Measurements from ENCODE around the gene PCDHGA7.
"Not testable (repeated sequence)": the region's sequence is repeated elsewhere in the genome, so short reads cannot be mapped to it uniquely, and the experiment has no call there.

- TF ChIP-seq, protein P1, sequence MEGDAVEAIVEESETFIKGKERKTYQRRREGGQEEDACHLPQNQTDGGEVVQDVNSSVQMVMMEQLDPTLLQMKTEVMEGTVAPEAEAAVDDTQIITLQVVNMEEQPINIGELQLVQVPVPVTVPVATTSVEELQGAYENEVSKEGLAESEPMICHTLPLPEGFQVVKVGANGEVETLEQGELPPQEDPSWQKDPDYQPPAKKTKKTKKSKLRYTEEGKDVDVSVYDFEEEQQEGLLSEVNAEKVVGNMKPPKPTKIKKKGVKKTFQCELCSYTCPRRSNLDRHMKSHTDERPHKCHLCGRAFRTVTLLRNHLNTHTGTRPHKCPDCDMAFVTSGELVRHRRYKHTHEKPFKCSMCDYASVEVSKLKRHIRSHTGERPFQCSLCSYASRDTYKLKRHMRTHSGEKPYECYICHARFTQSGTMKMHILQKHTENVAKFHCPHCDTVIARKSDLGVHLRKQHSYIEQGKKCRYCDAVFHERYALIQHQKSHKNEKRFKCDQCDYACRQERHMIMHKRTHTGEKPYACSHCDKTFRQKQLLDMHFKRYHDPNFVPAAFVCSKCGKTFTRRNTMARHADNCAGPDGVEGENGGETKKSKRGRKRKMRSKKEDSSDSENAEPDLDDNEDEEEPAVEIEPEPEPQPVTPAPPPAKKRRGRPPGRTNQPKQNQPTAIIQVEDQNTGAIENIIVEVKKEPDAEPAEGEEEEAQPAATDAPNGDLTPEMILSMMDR (IDR thresholded peaks at IDR 0.05 in 8 of 11, conservative IDR thresholded peaks at IDR 0.05 in 3 of 11) = peak in 10 of 11 experiments; percentile 24 to 65 (median 58)
- TF ChIP-seq POLR2A (IDR thresholded peaks at IDR 0.05) = not testable (repeated sequence)
Observed at GRCh38 chr5:141417494-141418172, 35.1 kb downstream of the PCDHGA7 start, which contains the start of gene PCDHGB7.

All from spleen (tissue), 7 donors.